T-helper 1 cell treated with Interleukin-12 subunit alpha and Interleukin-12 subunit beta and Interleukin-4 antibody, amounts not matched to agents 30 μg/mL and 1 μg/mL, for 36 hours (primary cell): ENCODE measurements around the gene CTNNA3.

Experiments used
- H3K27ac Mint-ChIP-seq: one replicate; pipeline ENCODE4 v1.8.0; 2021; ENCODE audit warnings: mild to moderate bottlenecking, mixed read lengths
- H3K27me3 Mint-ChIP-seq: one replicate; pipeline ENCODE4 v1.8.0; 2021; ENCODE audit warnings: low read depth, mixed read lengths
- H3K36me3 Mint-ChIP-seq: one replicate; pipeline ENCODE4 v1.8.0; 2021; ENCODE audit warnings: low read depth, mixed read lengths
- H3K4me1 Mint-ChIP-seq: one replicate; pipeline ENCODE4 v1.8.0; 2021; ENCODE audit warnings: low read depth, mixed read lengths
- H3K4me3 Mint-ChIP-seq: one replicate; pipeline ENCODE4 v1.8.0; 2021; ENCODE audit warnings: mild to moderate bottlenecking, moderate library complexity, mixed read lengths
- H3K9me3 Mint-ChIP-seq: one replicate; pipeline ENCODE4 v1.8.0; 2021; ENCODE audit warnings: mixed read lengths

The CTNNA3 gene

DNA sequence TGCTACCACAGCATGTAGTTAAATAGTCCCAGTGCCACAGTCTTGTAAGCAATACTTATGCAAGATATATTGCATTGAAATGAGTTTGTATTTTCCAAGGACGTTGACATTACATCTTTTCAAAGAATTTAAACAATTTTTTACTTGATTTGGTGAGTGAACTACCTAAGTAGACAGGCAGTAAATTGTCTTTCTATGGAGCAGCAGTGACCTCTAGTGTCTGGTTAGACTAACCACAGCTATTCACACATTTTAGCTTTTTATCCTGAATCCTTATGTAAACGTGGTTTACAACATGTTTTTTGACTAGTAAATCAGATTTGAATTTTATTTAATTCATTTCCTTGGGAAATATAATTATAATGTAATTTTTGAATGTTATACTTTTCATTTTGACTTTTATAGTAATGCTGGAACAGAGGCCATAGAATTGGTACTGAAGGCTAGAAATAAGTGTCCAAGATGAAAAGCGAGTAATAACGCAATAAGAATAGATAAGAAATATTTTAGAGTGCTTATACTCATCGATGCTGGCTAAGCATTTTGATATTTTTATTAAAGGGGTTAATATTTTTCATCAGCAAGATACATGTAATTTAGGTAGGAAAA lies 764.6 kb downstream of the CTNNA3 start:
- H3K4me3 Mint-ChIP-seq: no peak overlapping the region
- H3K4me1 Mint-ChIP-seq: no peaks in the 10 kb centered on the region
- peaks cover 29% of the 10 kb centered on the region for H3K27me3 Mint-ChIP-seq
- H3K9me3 Mint-ChIP-seq: no peaks in the 10 kb centered on the region
- H3K27ac Mint-ChIP-seq: no peak overlapping the region
- H3K36me3 Mint-ChIP-seq: no peaks in the 10 kb centered on the region

- no peak overlapping the region for H3K27ac Mint-ChIP-seq
- no peak overlapping the region for H3K4me3 Mint-ChIP-seq
- H3K27me3 Mint-ChIP-seq: peaks cover 43% of the 10 kb centered on the region
- no peaks in the 10 kb centered on the region for H3K36me3 Mint-ChIP-seq
- no peaks in the 10 kb centered on the region for H3K9me3 Mint-ChIP-seq
- no peaks in the 10 kb centered on the region for H3K4me1 Mint-ChIP-seq
Measured at GRCh38 chr10:66929375-66929774, 766.6 kb downstream of the CTNNA3 start.

DNA sequence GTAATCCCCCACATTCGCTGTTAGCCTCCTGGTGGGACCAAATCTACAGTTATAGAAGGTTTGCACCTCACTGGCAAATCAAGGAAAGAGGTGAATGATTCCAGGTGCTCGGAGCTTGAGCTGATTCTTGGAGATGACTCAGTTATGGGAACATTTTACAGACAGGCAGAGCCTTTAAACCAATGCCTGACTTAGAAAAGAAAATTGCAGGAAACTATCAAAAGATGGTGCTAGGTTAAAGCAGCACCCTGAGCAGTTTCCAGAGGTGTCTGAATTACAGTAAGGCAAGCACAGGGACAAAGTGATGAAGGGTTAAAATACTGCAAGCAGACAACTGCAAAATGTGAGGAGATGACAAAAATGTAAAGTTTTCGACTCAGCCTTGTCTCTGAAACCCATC lies 767.2 kb downstream of the CTNNA3 start:
- H3K27ac Mint-ChIP-seq: no peak overlapping the region
- peaks cover 43% of the 10 kb centered on the region for H3K27me3 Mint-ChIP-seq
- no peaks in the 10 kb centered on the region for H3K4me1 Mint-ChIP-seq
- H3K36me3 Mint-ChIP-seq: no peaks in the 10 kb centered on the region
- H3K9me3 Mint-ChIP-seq: no peaks in the 10 kb centered on the region
- H3K4me3 Mint-ChIP-seq: no peak overlapping the region

DNA sequence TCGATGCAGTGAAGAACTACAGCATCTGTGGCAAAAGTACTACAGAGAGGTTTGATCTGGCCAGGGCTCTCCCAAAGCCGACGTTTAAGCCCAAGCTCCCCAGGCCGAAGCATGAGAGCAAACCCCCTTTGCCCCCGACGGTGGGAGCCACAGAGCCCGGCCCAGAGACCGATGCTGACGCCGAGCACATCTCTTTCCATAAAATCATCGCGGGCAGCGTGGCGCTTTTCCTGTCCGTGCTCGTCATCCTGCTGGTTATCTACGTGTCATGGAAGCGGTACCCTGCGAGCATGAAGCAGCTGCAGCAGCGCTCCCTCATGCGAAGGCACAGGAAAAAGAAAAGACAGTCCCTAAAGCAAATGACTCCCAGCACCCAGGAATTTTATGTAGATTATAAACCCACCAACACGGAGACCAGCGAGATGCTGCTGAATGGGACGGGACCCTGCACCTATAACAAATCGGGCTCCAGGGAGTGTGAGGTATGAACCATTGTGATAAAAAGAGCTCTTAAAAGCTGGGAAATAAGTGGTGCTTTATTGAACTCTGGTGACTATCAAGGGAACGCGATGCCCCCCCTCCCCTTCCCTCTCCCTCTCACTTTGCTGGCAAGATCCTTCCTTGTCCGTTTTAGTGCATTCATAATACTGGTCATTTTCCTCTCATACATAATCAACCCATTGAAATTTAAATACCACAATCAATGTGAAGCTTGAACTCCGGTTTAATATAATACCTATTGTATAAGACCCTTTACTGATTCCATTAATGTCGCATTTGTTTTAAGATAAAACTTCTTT lies 767.8 kb downstream of the CTNNA3 start:
- Mint-ChIP-seq H3K36me3 (no peaks in the 10 kb centered on the region), H3K4me3 (no peak overlapping the region), H3K4me1 (no peaks in the 10 kb centered on the region), H3K9me3 (no peaks in the 10 kb centered on the region), H3K27ac (no peak overlapping the region), H3K27me3 (peaks cover 43% of the 10 kb centered on the region)

DNA sequence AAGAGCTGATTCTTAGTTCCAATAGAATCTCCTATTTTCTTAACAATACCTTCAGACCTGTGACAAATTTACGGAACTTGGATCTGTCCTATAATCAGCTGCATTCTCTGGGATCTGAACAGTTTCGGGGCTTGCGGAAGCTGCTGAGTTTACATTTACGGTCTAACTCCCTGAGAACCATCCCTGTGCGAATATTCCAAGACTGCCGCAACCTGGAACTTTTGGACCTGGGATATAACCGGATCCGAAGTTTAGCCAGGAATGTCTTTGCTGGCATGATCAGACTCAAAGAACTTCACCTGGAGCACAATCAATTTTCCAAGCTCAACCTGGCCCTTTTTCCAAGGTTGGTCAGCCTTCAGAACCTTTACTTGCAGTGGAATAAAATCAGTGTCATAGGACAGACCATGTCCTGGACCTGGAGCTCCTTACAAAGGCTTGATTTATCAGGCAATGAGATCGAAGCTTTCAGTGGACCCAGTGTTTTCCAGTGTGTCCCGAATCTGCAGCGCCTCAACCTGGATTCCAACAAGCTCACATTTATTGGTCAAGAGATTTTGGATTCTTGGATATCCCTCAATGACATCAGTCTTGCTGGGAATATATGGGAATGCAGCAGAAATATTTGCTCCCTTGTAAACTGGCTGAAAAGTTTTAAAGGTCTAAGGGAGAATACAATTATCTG lies 768.6 kb downstream of the CTNNA3 start:
- Mint-ChIP-seq H3K4me1 (no peaks in the 10 kb centered on the region), H3K9me3 (no peaks in the 10 kb centered on the region), H3K36me3 (no peaks in the 10 kb centered on the region), H3K27ac (no peak overlapping the region), H3K4me3 (no peak overlapping the region), H3K27me3 (peaks cover 43% of the 10 kb centered on the region)

GRCh38 chr10:66926841-66927240 lies 769.2 kb downstream of the CTNNA3 start:
- no peaks in the 10 kb centered on the region for H3K4me1 Mint-ChIP-seq
- no peaks in the 10 kb centered on the region for H3K9me3 Mint-ChIP-seq
- peaks cover 43% of the 10 kb centered on the region for H3K27me3 Mint-ChIP-seq
- H3K4me3 Mint-ChIP-seq: no peak overlapping the region
- no peaks in the 10 kb centered on the region for H3K36me3 Mint-ChIP-seq
- H3K27ac Mint-ChIP-seq: no peak overlapping the region

DNA sequence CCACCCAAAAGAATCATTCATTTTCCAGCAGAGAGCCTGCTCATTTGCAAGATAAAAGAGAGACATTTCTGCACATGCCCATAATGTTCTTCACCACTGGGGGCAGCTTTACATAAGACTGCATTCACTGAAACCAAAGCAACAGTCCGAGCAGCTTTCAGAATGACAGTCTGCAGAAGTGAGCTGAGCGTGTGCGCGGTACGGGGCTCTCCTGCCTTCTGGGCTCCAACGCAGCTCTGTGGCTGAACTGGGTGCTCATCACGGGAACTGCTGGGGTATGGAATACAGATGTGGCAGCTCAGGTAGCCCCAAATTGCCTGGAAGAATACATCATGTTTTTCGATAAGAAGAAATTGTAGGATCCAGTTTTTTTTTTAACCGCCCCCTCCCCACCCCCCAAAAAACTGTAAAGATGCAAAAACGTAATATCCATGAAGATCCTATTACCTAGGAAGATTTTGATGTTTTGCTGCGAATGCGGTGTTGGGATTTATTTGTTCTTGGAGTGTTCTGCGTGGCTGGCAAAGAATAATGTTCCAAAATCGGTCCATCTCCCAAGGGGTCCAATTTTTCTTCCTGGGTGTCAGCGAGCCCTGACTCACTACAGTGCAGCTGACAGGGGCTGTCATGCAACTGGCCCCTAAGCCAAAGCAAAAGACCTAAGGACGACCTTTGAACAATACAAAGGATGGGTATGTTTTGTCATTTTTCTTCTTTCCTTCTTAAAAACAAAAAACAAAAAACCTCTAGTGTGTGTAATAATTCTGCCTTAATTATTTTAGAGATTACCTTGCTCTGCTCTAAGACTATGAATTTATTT lies 769.9 kb downstream of the CTNNA3 start, which contains the start of gene LRRTM3:
Gene LRRTM3 (plus strand): TSS at position 141 of the 820 bp plus-strand sequence.
- no peaks in the 10 kb centered on the region for H3K4me1 Mint-ChIP-seq
- no peaks in the 10 kb centered on the region for H3K36me3 Mint-ChIP-seq
- peaks cover 43% of the 10 kb centered on the region for H3K27me3 Mint-ChIP-seq
- H3K27ac Mint-ChIP-seq: no peak within 1 kb of the TSS
- H3K9me3 Mint-ChIP-seq: no peaks in the 10 kb centered on the region
- H3K4me3 Mint-ChIP-seq: no peak within 1 kb of the TSS

DNA sequence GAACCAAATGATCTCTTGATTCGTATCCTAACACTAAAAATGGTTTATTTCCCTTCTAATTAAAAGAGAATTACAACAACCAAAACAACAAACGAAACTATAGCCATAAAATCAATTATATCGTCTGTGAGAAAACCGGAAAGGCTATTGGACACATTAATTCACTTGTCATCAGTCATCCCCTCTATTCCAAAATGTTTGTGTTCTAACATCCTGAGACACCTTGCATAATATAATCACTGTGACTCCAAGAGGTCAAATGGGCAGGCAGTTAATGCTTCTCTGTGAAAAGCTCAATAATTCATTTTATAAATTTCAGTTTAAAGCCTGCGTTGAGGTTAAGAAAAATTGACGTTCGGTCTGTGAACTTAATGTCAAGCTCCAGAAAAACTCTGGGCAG lies 770.6 kb downstream of the CTNNA3 start:
- no peak overlapping the region for H3K27ac Mint-ChIP-seq
- peaks cover 43% of the 10 kb centered on the region for H3K27me3 Mint-ChIP-seq
- H3K4me1 Mint-ChIP-seq: no peaks in the 10 kb centered on the region
- H3K9me3 Mint-ChIP-seq: no peaks in the 10 kb centered on the region
- no peaks in the 10 kb centered on the region for H3K36me3 Mint-ChIP-seq
- H3K4me3 Mint-ChIP-seq: no peak overlapping the region

DNA sequence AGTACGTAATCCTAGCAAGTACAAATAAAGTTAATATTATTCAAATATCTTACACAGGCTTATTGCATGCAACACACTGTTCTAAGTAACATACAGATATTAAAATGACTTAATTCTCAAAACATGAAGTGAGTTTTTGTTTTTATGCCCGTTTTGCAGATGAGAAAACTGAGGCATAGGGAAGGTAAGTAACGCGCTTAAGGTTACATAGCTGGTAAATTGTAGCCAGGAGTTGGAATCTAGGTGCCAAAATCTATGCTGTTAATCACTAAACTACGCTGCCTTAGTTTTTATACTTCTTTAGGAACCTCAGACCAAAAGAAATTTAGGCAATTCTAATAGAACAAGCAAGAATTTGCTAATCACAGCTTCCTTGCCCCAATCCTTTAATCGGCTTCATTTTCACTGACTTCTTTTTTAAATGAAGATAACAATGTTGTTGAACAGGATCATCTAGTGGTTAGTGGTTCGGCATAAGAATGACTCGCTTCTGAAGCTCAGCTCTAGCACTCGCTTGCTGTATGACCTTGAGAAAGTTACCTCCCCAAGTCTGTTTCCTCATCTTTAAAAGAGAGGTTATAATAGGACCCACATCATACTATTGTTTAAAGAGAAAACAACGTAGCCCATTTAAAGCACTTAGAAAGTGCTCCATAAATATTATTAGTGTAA lies 771.2 kb downstream of the CTNNA3 start:
- no peaks in the 10 kb centered on the region for H3K9me3 Mint-ChIP-seq
- peaks cover 43% of the 10 kb centered on the region for H3K27me3 Mint-ChIP-seq
- no peaks in the 10 kb centered on the region for H3K4me1 Mint-ChIP-seq
- no peak overlapping the region for H3K4me3 Mint-ChIP-seq
- H3K36me3 Mint-ChIP-seq: no peaks in the 10 kb centered on the region
- no peak overlapping the region for H3K27ac Mint-ChIP-seq

GRCh38 chr10:66919248-66919647 lies 776.7 kb downstream of the CTNNA3 start:
- Mint-ChIP-seq H3K36me3 (no peaks in the 10 kb centered on the region), H3K4me3 (no peak overlapping the region)

GRCh38 chr10:66917104-66917503 lies 778.9 kb downstream of the CTNNA3 start:
- no peak overlapping the region for H3K27ac Mint-ChIP-seq
- H3K27me3 Mint-ChIP-seq: no peaks in the 10 kb centered on the region
- H3K36me3 Mint-ChIP-seq: no peaks in the 10 kb centered on the region
- no peak overlapping the region for H3K4me3 Mint-ChIP-seq
- no peaks in the 10 kb centered on the region for H3K9me3 Mint-ChIP-seq
- no peaks in the 10 kb centered on the region for H3K4me1 Mint-ChIP-seq

More at GRCh38 chr10:66919248-66919647, 776.7 kb downstream of the CTNNA3 start:
- no peaks in the 10 kb centered on the region for H3K27me3 Mint-ChIP-seq
- no peaks in the 10 kb centered on the region for H3K9me3 Mint-ChIP-seq
- no peaks in the 10 kb centered on the region for H3K4me1 Mint-ChIP-seq
- no peak overlapping the region for H3K27ac Mint-ChIP-seq

DNA sequence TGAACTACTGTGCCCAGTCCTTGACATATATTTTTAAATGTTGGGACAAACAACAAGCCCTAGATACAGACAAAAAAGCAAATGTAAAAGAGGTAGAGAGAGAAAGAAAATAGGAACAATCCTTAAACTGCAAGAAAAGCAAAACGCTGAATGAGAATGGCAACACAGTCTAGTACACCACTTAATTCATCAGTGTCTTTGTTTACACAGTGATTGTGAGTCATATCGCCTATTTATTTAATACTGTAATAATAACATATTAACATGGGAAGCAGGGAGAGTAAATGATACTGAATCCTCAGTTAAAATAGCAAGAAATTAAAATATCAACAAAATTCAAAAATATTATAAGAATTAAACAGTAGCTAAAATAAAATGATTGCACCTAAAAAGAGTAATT lies 780.0 kb downstream of the CTNNA3 start:
- Mint-ChIP-seq H3K9me3 (no peaks in the 10 kb centered on the region), H3K4me1 (no peaks in the 10 kb centered on the region), H3K36me3 (no peaks in the 10 kb centered on the region), H3K27me3 (no peaks in the 10 kb centered on the region), H3K27ac (no peak overlapping the region), H3K4me3 (no peak overlapping the region)

GRCh38 chr10:66910671-66911070 lies 785.3 kb downstream of the CTNNA3 start:
- no peaks in the 10 kb centered on the region for H3K9me3 Mint-ChIP-seq
- no peak overlapping the region for H3K4me3 Mint-ChIP-seq
- no peaks in the 10 kb centered on the region for H3K36me3 Mint-ChIP-seq
- H3K27me3 Mint-ChIP-seq: no peaks in the 10 kb centered on the region
- H3K4me1 Mint-ChIP-seq: no peaks in the 10 kb centered on the region
- no peak overlapping the region for H3K27ac Mint-ChIP-seq

DNA sequence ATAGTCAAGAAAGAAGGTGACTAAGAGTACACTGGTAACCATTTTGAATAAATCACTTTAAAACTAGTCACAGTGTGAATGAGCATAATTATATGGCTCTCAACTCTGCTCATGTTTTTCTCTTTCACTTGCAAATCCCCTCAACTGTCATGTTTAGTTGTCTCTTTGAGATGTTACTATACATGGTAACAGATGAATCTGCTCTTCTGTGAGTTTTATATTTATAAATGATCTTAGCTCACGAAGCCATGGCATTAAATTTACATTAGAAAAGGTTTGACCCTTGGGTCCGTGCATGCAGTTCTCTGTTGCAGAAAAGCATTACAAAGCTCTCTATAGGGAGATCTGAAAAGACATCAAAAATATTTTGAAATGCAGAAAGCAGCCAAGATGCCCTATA lies 803.1 kb downstream of the CTNNA3 start:
- H3K9me3 Mint-ChIP-seq: no peaks in the 10 kb centered on the region
- H3K4me1 Mint-ChIP-seq: no peaks in the 10 kb centered on the region
- H3K36me3 Mint-ChIP-seq: no peaks in the 10 kb centered on the region
- no peak overlapping the region for H3K4me3 Mint-ChIP-seq
- no peak overlapping the region for H3K27ac Mint-ChIP-seq
- H3K27me3 Mint-ChIP-seq: no peaks in the 10 kb centered on the region
